Transverse colon (tissue), 4 donors: ENCODE data around the gene STMN3. TPM values are rescaled to one million over a fixed set of nuclear protein-coding genes. Genes with fewer than 3 reads are reported as not detected.

Source experiments
- DNase-seq: peaks from one replicate; pipeline ENCODE4 v3.0.0-alpha.2; 2019
- H3K27ac ChIP-seq, 4 donors: fragments of 200-600 bp; sonication (generic); 2 replicates each; pipeline ENCODE4 v1.5.1; 2016 to 2018; ENCODE audit warnings: inconsistent platforms in 4 of 4
- H3K27me3 ChIP-seq: fragments of 200-600 bp; sonication (generic); 2 replicates; pipeline ENCODE4 v1.5.1; 2017; ENCODE audit warnings: inconsistent platforms
- H3K36me3 ChIP-seq, 4 donors: fragments of 200-600 bp; sonication (generic); 2 replicates each; pipeline ENCODE4 v1.5.1; 2017 to 2019; ENCODE audit warnings: inconsistent platforms in 4 of 4
- H3K4me1 ChIP-seq, 4 donors: fragments of 200-600 bp; sonication (generic); 2 replicates each; pipeline ENCODE4 v1.5.1; 2017 to 2020; ENCODE audit warnings: inconsistent platforms in 4 of 4
- H3K4me3 ChIP-seq, 4 donors: fragments of 200-600 bp; sonication (generic); 1 replicate in 1 of 4; 2 replicates in 3 of 4; pipeline versions ENCODE4 v1.5.1 to v1.6.1; 2017 to 2019; ENCODE audit warnings: inconsistent platforms in 4 of 4
- H3K9me3 ChIP-seq, 2 donors: fragments of 200-600 bp; sonication (generic); 2 replicates each; pipeline ENCODE4 v1.5.1; 2017 to 2019; ENCODE audit warnings: inconsistent platforms in 2 of 2
- CTCF ChIP-seq, 5 experiments: fragments of 200-600 bp in 3 of 5; fragments of 450-650 bp in 2 of 5; sonication (generic) in 3 of 5; IDR thresholded peaks; 1 replicate in 2 of 5; 2 replicates in 3 of 5; pipeline ENCODE4 v1.5.1; 2016 to 2017; ENCODE audit warnings: antibody characterized with exemption in 5 of 5, inconsistent platforms in 3 of 5, mild to moderate bottlenecking in 2 of 5, moderate library complexity in 1 of 5
- EP300 ChIP-seq: sonication (generic); formaldehyde crosslinking; IDR thresholded peaks from one replicate; pipeline ENCODE4 v1.6.1; 2017; ENCODE audit warnings: antibody characterized with exemption, low read depth
- POLR2A ChIP-seq: fragments of 450-650 bp; IDR thresholded peaks from one replicate; pipeline ENCODE4 v1.6.1; 2016; ENCODE audit warnings: antibody characterized with exemption, mild to moderate bottlenecking, moderate library complexity
- POLR2AphosphoS5 ChIP-seq, 3 donors: sonication (generic); formaldehyde crosslinking; IDR thresholded peaks; one replicate each; pipeline ENCODE4 v1.6.1; 2016; ENCODE audit warnings: antibody characterized with exemption in 3 of 3
- WGBS, 2 donors: methylation state at CpG; one replicate each; pipeline ENCODE4 v1.1.5; 2018; ENCODE audit warnings: low coverage in 1 of 2; 5-methylcytosine and 5-hydroxymethylcytosine counted together
- in situ Hi-C, 4 donors: fragments of 200-750 bp; cut with MboI; loops; one replicate each; pipeline versions ENCODE4 v1.15.0 to v1.15.1; 2017; ENCODE audit warnings: low sequenced_read_pairs in 3 of 4, low pct_ligation_motif_present in 1 of 4, low pct_unique_long_range_greater_than_20kb in 1 of 4
- intact Hi-C: fragments of 100-400 bp; cut with DNase I; formaldehyde crosslinking; loops from one replicate; pipeline ENCODE4 v1.15.1; 2023; ENCODE audit warnings: low total_unique reads
- total RNA-seq, 4 donors: library from RNA; depleted of rRNA; stranded (reverse); fragments of >200 nt; gene quantifications; one replicate each; pipeline ENCODE4 v1.1.0, GENCODE V29; 2016

The STMN3 gene
- total RNA-seq, 4 donors from 2014 or later: 0.75 to 7.1 (median 4.4) TPM

GRCh38 chr20:63658749-63659187 lies 5.5 kb upstream of the STMN3 start:
- intact Hi-C loops (no loop called here), in situ Hi-C loops (no loop called here)
- Histone ChIP-seq H3K9me3 (no peaks in the 10 kb centered on the region), H3K27ac (peak overlapping the region; percentile 82 to 91 (median 88)), H3K27me3 (peaks cover 9% of the 10 kb centered on the region), H3K4me3 (peak overlapping the region; percentile 37 to 88 (median 58)), H3K4me1 (peaks cover 8 to 27% (median 16%) of the 10 kb centered on the region in 4 donors), H3K36me3 (no peaks in the 10 kb centered on the region)
- DNase-seq: no peak
- WGBS, 2 donors: 0 to 5% methylated on average over 1 to 24 of the region's 25 CpGs
- TF ChIP-seq CTCF (IDR thresholded peaks at IDR 0.05) (no peak), EP300 (no peak), POLR2A (no peak), POLR2AphosphoS5 (IDR thresholded peaks at IDR 0.05) (peak in 1 of 3 donors; percentile 15)

DNA sequence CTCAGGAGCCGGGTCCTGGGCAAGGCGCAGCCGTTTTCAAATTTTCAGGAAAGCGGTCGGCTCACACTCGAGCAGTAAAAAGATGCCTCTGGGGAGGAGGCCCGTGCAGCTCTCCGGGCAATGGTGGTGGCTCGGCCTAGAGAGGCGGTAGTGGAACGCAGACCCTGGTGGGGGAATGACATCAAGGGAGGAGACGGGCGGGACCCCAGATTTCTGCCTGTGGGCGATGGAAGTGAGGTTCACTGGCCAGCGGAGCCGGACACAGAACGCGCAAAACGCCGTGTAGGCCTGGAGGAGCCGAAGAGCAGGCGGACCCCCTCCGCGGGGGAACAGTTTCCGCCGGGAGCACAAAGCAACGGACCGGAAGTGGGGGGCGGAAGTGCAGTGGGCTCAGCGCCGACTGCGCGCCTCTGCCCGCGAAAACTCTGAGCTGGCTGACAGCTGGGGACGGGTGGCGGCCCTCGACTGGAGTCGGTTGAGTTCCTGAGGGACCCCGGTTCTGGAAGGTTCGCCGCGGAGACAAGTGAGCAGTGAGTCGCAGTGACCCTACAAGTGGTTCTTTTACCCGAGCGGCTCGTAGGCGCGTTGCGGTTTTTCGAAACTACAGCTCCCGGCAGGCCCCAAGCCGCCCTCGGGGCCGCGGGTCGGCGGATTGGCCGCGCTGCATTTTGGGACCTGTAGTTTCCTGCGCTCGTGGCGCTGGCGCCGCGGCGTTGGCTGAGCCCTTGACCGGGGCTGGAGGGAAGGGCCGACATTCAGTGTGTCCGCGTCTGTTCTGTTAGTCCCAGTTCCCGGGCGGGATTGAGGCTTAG lies 4.9 kb upstream of the STMN3 start, which contains the start of gene RTEL1:
Gene RTEL1 (plus strand): TSS at position 376 of the 812 bp plus-strand sequence. CDS start 1,091 bp downstream, outside the sequence.
- H3K4me3 ChIP-seq: peak within 1 kb of the TSS; percentile 58 to 88 (median 59)
- intact Hi-C loops: no loop called here
- peak within 1 kb of the TSS; percentile 82 to 91 (median 88) for H3K27ac ChIP-seq
- WGBS, 2 donors: 7% methylated on average over 55 of the region's 73 CpGs; no CpG with 5 or more reads in 1 of the 2 donors
- no peaks in the 10 kb centered on the region for H3K9me3 ChIP-seq
- H3K4me1 ChIP-seq: peaks cover 11 to 31% (median 20%) of the 10 kb centered on the region in 4 donors
- H3K27me3 ChIP-seq: peaks cover 13% of the 10 kb centered on the region
- in situ Hi-C loops: no loop called here
- H3K36me3 ChIP-seq: no peaks in the 10 kb centered on the region
- peak; percentile 93 for DNase-seq
- TF ChIP-seq EP300: no peak
- TF ChIP-seq CTCF (IDR thresholded peaks at IDR 0.05): peak in 2 of 5 experiments; percentile 42 to 49
- TF ChIP-seq POLR2A: peak; percentile 42
- peak; percentile 11 to 71 (median 55) for TF ChIP-seq POLR2AphosphoS5 (IDR thresholded peaks at IDR 0.05)

- Histone ChIP-seq H3K4me1 (peaks cover 14 to 38% (median 26%) of the 10 kb centered on the region in 4 donors), H3K4me3 (peak overlapping the region in 3 of 4 donors; percentile 58 to 88 (median 59)), H3K27me3 (peaks cover 20% of the 10 kb centered on the region), H3K36me3 (no peaks in the 10 kb centered on the region), H3K27ac (peak overlapping the region; percentile 82 to 91 (median 88)), H3K9me3 (no peaks in the 10 kb centered on the region)
- no peak for DNase-seq
- WGBS, 2 donors: 70% methylated on average over 24 of the region's 31 CpGs; no CpG with 5 or more reads in 1 of the 2 donors
- in situ Hi-C loops (no loop called here), intact Hi-C loops (no loop called here)
- TF ChIP-seq CTCF (IDR thresholded peaks at IDR 0.05) (no peak), EP300 (no peak), POLR2AphosphoS5 (IDR thresholded peaks at IDR 0.05) (no peak), POLR2A (no peak)
These were observed 4.2 kb upstream of the STMN3 start for GRCh38 chr20:63657260-63657936.

GRCh38 chr20:63656451-63656850 lies 3.2 kb upstream of the STMN3 start:
- Histone ChIP-seq H3K4me3 (no peak overlapping the region), H3K36me3 (no peaks in the 10 kb centered on the region), H3K27me3 (peaks cover 29% of the 10 kb centered on the region), H3K27ac (no peak overlapping the region), H3K9me3 (no peaks in the 10 kb centered on the region), H3K4me1 (peaks cover 14 to 46% (median 34%) of the 10 kb centered on the region in 4 donors)
- 92 to 100% methylated on average over 1 to 3 of the region's 3 CpGs for WGBS, 2 donors
- in situ Hi-C loops: no loop called here
- intact Hi-C loops: no loop called here
- DNase-seq: no peak
- TF ChIP-seq POLR2AphosphoS5 (IDR thresholded peaks at IDR 0.05): no peak
- TF ChIP-seq CTCF (IDR thresholded peaks at IDR 0.05): no peak
- no peak for TF ChIP-seq POLR2A
- TF ChIP-seq EP300: no peak
